Ovary (tissue), 3 donors: Measurements from ENCODE around the gene ACAP3.

Experiments used
- CTCF ChIP-seq, 3 donors: fragments of 450-650 bp in 2 of 3; fragments of 200-600 bp in 1 of 3; IDR thresholded peaks; one replicate each; pipeline versions ENCODE4 v1.5.1 to v1.8.0; 2016 to 2022; ENCODE audit warnings: antibody characterized with exemption in 3 of 3, mild to moderate bottlenecking in 1 of 3
- EP300 ChIP-seq: sonication (generic); formaldehyde crosslinking; IDR thresholded peaks from one replicate; pipeline ENCODE4 v1.6.1; 2017; ENCODE audit warnings: antibody characterized with exemption
- donor health status: DM: no; HTN: no; CAD: no.

- TF ChIP-seq CTCF (IDR thresholded peaks at IDR 0.05) = no peak
- TF ChIP-seq EP300 = no peak
Observed at GRCh38 chr1:1331068-1331965, 23.6 kb upstream of the ACAP3 start, which contains the start of gene TAS1R3.
